HG03469 (cell line): Measurements from ENCODE around the gene MYOM1.
"Not testable (repeated sequence)": the region's sequence is repeated elsewhere in the genome, so short reads cannot be mapped to it uniquely, and the experiment has no call there.

Experiments
- ATAC-seq: cut with Tn5 transposase; IDR thresholded peaks from one replicate; pipeline ENCODE4 v1.9.1; 2021; ENCODE audit warnings: mild to moderate bottlenecking, moderate library complexity, moderate number of reproducible peaks; ENCODE audit not compliant: unreplicated experiment

MYOM1 gene

GRCh38 chr18:3093624-3094337, 126.0 kb downstream of the MYOM1 start:
- ATAC-seq, result no peak

GRCh38 chr18:3092727-3093126, 127.0 kb downstream of the MYOM1 start:
- ATAC-seq, result no peak

GRCh38 chr18:3089579-3089978, 130.2 kb downstream of the MYOM1 start:
- ATAC-seq, result no peak

DNA sequence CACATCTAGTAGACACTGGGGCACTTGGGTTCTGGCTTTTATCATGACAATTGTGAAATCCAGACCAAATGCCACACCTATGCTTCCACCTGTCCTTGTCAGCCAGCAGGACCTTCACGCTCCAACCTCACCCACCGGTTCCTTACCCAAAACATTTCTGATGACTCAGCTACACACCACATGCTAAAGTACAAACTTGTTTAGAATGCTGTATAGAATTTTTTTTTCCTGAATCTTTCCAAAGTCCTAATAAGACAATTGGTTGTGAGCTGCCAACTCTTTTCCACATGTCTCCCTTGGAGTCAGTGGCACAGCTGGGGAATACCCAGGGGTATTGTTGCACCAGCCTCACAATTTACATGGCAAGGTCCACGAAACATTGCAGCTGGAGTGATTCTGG, 131.3 kb downstream of the MYOM1 start:
- ATAC-seq, result no peak

GRCh38 chr18:3086871-3087270, 132.9 kb downstream of the MYOM1 start:
- no peak for ATAC-seq

DNA sequence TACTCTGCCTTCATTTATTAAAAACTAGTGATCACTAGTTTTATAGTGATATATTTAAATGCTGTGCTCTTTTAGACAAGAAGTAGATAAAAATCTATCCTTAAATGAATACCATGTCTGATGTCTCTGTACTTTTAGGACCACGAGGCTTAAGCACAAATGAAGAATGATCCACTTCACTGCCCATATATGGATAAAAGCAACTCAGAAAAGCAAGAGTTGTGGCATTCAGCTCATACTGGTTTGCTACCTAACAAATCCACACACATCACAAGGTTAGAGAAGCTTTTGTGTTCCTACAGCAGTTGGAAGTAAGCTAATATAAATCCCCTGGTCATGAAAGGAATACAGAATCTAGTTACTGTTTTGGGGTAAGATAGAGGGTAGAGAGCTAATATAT, 134.2 kb downstream of the MYOM1 start:
- ATAC-seq, result no peak

DNA sequence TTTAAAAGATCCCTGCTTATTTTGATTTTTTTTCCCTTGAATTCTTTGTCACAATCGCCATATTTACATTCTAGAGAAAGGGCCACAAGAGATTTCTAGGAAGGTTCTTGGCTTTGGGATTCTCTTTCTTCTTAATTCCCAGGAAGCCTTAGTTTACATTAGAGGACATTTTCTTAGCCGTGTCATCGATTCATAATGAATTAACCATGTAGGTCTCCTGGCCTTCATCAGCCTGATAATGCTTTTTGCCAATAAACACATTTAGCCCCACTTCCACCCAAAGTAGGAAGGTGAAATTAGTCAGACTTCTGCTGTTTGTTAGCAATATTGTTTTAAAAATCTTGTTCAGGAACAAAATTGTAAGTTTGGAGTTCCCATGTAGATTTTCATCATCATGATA, 135.6 kb downstream of the MYOM1 start:
- no peak for ATAC-seq

DNA sequence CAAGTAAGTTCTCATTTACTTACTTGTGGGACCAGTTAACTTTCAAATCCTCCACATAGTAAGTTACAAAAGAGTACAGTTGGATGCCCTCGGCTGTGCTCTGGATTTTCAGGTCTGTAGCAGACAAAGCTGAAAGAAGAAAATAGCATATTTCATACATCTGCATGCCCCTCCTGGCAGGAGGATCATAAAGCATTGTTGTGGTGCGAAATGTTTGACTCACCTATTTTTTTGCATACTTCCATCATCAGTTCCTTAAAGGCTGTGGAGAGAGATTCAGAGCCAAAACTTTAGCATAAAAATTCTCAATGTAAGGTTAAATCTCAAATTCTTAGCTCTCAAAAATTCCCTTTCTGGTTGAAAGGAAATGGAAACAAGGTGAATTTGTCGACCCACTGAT, 136.0 kb downstream of the MYOM1 start:
- ATAC-seq, result no peak

- ATAC-seq, result no peak
Observed at GRCh38 chr18:3081584-3081991, 138.2 kb downstream of the MYOM1 start.

DNA sequence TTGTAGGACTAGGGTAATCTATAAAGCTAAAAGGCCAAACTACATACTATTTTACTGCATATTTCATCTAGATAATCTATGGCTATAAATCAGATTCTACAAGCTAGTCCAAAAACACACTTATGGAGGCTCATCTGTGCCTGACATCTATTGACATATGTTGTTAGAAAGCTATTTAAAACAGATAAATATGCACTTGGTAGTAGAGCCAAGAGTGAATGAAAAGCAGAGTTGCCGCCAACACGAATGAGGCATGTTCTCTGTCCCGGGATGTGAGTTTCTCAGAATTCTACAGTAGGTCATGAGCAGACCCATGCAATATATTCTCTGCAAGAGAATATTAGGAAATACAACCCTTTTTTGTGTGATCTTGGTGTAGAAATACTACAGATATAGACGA, 140.1 kb downstream of the MYOM1 start:
- no peak for ATAC-seq

- ATAC-seq, result no peak
Observed at GRCh38 chr18:3075491-3075890, 144.3 kb downstream of the MYOM1 start.

DNA sequence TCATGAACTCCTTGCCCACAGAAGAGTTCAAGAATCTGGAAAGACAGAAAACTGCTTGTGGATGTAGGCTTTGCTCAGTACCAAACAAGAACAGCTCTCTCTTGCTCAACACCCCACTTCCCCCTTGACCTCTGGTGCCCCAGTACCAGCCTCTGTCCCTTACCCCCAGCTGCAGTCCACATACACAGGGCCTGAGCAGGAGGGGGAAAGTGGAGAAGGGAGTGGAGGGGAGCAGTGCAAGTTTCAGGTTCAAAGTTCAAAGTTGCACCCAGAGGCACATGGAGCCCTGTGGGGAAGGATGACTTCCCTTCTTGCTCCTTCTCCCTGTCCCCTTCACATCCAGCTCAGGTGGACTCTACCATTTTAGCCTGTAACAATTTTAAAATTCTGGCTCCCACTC, 145.7 kb downstream of the MYOM1 start:
- ATAC-seq, result no peak

DNA sequence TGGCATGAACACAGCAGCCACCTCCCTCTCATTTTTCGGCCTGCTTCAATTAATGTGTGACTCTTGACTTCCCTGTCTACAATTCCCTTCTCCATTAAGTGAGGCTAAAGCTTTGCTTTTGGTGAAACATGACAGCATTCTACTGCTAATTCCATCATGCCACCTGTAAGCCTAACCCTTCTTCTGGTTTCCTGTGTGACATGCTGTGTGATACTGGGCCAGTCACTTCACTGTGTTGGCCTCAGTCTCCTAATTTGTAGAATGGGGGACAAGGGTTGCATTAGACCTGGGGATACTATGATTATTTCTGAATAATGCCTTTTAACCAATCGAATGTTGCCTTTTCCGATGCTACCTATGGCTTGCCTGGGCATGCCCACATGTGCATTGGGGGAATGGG, 146.4 kb downstream of the MYOM1 start:
- ATAC-seq, result not testable (repeated sequence)

GRCh38 chr18:3071676-3072075, 148.1 kb downstream of the MYOM1 start:
- no peak for ATAC-seq

- ATAC-seq, result no peak
Observed at GRCh38 chr18:3069671-3070433, 149.9 kb downstream of the MYOM1 start.

GRCh38 chr18:3067722-3068121, 152.0 kb downstream of the MYOM1 start:
- no peak for ATAC-seq

GRCh38 chr18:3067165-3067661, 152.6 kb downstream of the MYOM1 start:
- no peak for ATAC-seq

GRCh38 chr18:3066341-3067110, 153.2 kb downstream of the MYOM1 start:
- ATAC-seq, result no peak

DNA sequence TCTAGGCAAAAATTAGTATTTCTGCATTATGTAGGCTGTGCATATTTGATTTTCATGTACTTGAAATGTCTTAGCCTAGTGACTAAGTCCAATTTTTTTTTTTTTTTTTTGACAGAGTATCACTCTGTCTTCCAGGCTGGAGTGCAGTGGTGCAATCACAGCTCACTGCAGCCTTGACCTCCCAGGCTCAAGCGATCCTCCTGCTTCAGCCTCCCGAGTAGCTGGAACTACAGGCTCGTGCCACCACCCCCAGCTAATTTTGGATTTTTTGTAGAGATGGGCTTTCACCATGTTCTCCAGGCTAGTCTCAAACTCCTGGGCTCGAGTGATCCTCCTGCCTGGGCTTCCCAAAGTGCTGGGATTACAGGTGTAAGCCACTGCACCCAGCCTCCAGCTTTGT, 156.0 kb downstream of the MYOM1 start:
- ATAC-seq, result not testable (repeated sequence)

DNA sequence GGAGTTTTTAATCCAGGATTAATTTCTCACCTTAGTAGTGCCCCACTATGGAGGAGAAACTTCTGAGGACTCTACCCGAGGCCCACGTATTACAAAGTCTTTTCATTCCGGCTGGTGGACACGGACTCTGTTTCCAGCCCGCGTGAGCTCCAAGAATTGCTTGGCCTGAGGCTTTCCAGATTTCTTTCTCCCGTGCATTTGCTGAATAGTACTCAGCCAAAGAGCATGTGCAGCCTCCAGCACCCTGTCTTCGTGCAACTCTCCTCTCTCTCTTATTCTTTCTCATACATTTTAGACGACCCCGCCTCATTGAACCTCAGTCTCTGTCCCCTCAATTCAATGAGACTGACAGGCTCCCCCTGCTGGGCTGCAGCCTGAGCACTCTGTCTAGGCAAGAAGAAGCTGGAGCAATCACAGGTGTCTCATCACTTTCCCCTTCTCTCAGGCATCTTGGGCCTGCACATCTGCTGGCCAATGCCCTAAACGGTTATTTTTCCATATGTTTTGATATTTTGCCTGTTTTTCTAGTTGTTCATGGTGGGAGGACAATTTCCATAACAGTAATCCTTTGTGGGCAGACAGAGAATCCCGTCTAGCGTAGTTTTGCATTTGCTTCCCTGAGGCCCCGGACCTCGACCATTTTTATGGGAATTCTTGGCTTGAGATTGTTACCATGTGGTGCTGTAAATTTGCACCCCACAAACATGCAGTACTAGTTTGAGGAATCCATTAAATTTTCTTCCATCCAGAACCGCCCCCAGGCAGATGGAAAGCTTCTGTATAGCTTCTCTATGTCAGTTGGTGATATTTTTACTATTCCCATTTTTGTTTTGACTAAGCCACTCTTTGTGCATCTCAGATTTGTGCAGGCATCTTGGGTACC, 156.7 kb downstream of the MYOM1 start:
- no peak for ATAC-seq
